CD14-positive monocyte (primary cell): Measurements from ENCODE around the gene CAPN13. TPM values are rescaled to one million over a fixed set of nuclear protein-coding genes. Genes with fewer than 3 reads are reported as not detected.

Source experiments
- DNase-seq, 3 donors: peaks; one replicate each; pipeline ENCODE4 v3.0.0-alpha.2; 2011 to 2022
- H2AFZ ChIP-seq: 2 replicates; pipeline ENCODE4 v1.6.0; 2012; ENCODE audit warnings: mild to moderate bottlenecking, low read depth, low read length, inconsistent platforms; ENCODE audit not compliant: insufficient read depth, poor library complexity, severe bottlenecking
- H3K27ac ChIP-seq, 2 donors: 1 replicate in 1 of 2; 2 replicates in 1 of 2; pipeline ENCODE4 v1.5.1; 2012 to 2013; ENCODE audit warnings: low read length in 2 of 2, control low read depth in 1 of 2, inconsistent platforms in 1 of 2, low read depth in 1 of 2, mild to moderate bottlenecking in 1 of 2
- H3K27me3 ChIP-seq, 2 donors: one replicate each; pipeline versions ENCODE4 v1.6.0 to v1.6.1; 2011 to 2013; ENCODE audit warnings: low read length in 2 of 2; ENCODE audit not compliant: control insufficient read depth in 2 of 2, insufficient read depth in 2 of 2
- H3K36me3 ChIP-seq, 2 donors: replicated peaks in 1 of 2; 1 replicate in 1 of 2; 2 replicates in 1 of 2; pipeline versions ENCODE4 v1.5.1 to v1.6.1; 2012 to 2013; ENCODE audit warnings: low read length in 2 of 2, control low read depth in 1 of 2, inconsistent platforms in 1 of 2, mild to moderate bottlenecking in 1 of 2; ENCODE audit not compliant: insufficient read depth in 2 of 2, control insufficient read depth in 1 of 2
- H3K4me1 ChIP-seq, 2 donors: 1 replicate in 1 of 2; 2 replicates in 1 of 2; pipeline versions ENCODE4 v1.5.1 to v1.6.1; 2012 to 2013; ENCODE audit warnings: low read length in 2 of 2, control low read depth in 1 of 2, inconsistent platforms in 1 of 2, mild to moderate bottlenecking in 1 of 2, moderate library complexity in 1 of 2; ENCODE audit not compliant: insufficient read depth in 2 of 2, control insufficient read depth in 1 of 2
- H3K4me2 ChIP-seq: replicated peaks from 2 replicates; pipeline ENCODE3; 2012; ENCODE audit warnings: low read length, moderate library complexity, mild to moderate bottlenecking; ENCODE audit not compliant: poor library complexity, severe bottlenecking; ENCODE audit errors: extremely low read depth
- H3K4me3 ChIP-seq, 3 experiments: fragments of 200-600 bp in 1 of 3; sonication (generic) in 1 of 3; replicated peaks in 1 of 3; 1 replicate in 2 of 3; 2 replicates in 1 of 3; pipeline ENCODE4 v1.5.1; 2011 to 2013; ENCODE audit warnings: low read length in 3 of 3, mild to moderate bottlenecking in 3 of 3, control low read depth in 2 of 3, low read depth in 2 of 3, inconsistent platforms in 1 of 3, moderate library complexity in 1 of 3
- H3K79me2 ChIP-seq: 2 replicates; pipeline ENCODE4 v1.6.0; 2012; ENCODE audit warnings: mild to moderate bottlenecking, control low read depth, inconsistent platforms, low read length, moderate library complexity; ENCODE audit not compliant: insufficient read depth
- H3K9ac ChIP-seq: 2 replicates; pipeline ENCODE4 v1.6.0; 2017; ENCODE audit warnings: low read length, mild to moderate bottlenecking; ENCODE audit not compliant: insufficient read depth, poor library complexity, severe bottlenecking
- H3K9me3 ChIP-seq, 2 donors: replicated peaks in 1 of 2; 1 replicate in 1 of 2; 2 replicates in 1 of 2; pipeline versions ENCODE4 v1.5.1 to v1.6.1; 2012 to 2013; ENCODE audit warnings: low read length in 2 of 2, control low read depth in 1 of 2; ENCODE audit not compliant: control insufficient read depth in 1 of 2, insufficient read depth in 1 of 2
- H4K20me1 ChIP-seq: 2 replicates; pipeline ENCODE4 v1.6.0; 2012; ENCODE audit warnings: mild to moderate bottlenecking, low read length, control low read depth, moderate library complexity; ENCODE audit not compliant: insufficient read depth
- H3K27ac Mint-ChIP-seq, 7 donors: one replicate each; pipeline ENCODE4 v1.8.0; 2020; ENCODE audit warnings: mild to moderate bottlenecking in 7 of 7, mixed read lengths in 7 of 7, moderate library complexity in 6 of 7, inconsistent platforms in 2 of 7
- H3K27me3 Mint-ChIP-seq, 3 donors: one replicate each; pipeline ENCODE4 v1.8.0; 2021 to 2022; ENCODE audit warnings: low read depth in 3 of 3, mild to moderate bottlenecking in 3 of 3, mixed read lengths in 3 of 3, moderate library complexity in 3 of 3, inconsistent platforms in 1 of 3
- H3K36me3 Mint-ChIP-seq, 2 donors: one replicate each; pipeline ENCODE4 v1.8.0; 2020; ENCODE audit warnings: mixed read lengths in 2 of 2, inconsistent platforms in 1 of 2, mild to moderate bottlenecking in 1 of 2
- H3K4me1 Mint-ChIP-seq: one replicate; pipeline ENCODE4 v1.8.0; 2020; ENCODE audit warnings: mild to moderate bottlenecking, mixed read lengths
- H3K4me3 Mint-ChIP-seq, 2 donors: one replicate each; pipeline ENCODE4 v1.8.0; 2020; ENCODE audit warnings: mild to moderate bottlenecking in 2 of 2, mixed read lengths in 2 of 2, moderate library complexity in 1 of 2
- H3K9me3 Mint-ChIP-seq, 7 donors: one replicate each; pipeline ENCODE4 v1.8.0; 2020 to 2022; ENCODE audit warnings: mixed read lengths in 7 of 7, mild to moderate bottlenecking in 6 of 7, moderate library complexity in 6 of 7, inconsistent platforms in 2 of 7
- CTCF ChIP-seq: fragments of 200-600 bp; IDR thresholded peaks from one replicate; pipeline ENCODE4 v1.8.0; 2022; ENCODE audit warnings: antibody characterized with exemption, mild to moderate bottlenecking
- WGBS: methylation state at CpG from one replicate; pipeline ENCODE4 v1.1.5; 2013; ENCODE audit warnings: missing lambda C conversion rate; ENCODE audit not compliant: insufficient coverage; 5-methylcytosine and 5-hydroxymethylcytosine counted together
- intact Hi-C, 2 donors: fragments of 100-400 bp; cut with micrococcal nuclease; formaldehyde crosslinking; loops; one replicate each; pipeline versions ENCODE4 v1.15.0 to v1.15.1; 2023
- polyA plus RNA-seq, 3 donors: library from polyadenylated mRNA; depleted of rRNA in 1 of 3; unstranded in 2 of 3; stranded (reverse) in 1 of 3; fragments of 300-500 nt in 2 of 3; fragments of >200 nt in 1 of 3; fragmentation: Illumina TruSeq in 2 of 3; gene quantifications; 1 replicate in 2 of 3; 2 replicates in 1 of 3; pipeline ENCODE4 v1.2.3, GENCODE V29; 2012 to 2021

Gene CAPN13
- polyA plus RNA-seq, 3 donors = not detected

- peaks cover 5 to 8% of the 10 kb centered on the region in 2 donors for H3K4me1 ChIP-seq
- H4K20me1 ChIP-seq = no peaks in the 10 kb centered on the region
- Mint-ChIP-seq H3K4me3 (no peak overlapping the region), H3K9me3 (peaks cover 0 to 3% (median 0%) of the 10 kb centered on the region in 7 donors), H3K4me1 (peaks cover 14% of the 10 kb centered on the region), H3K27ac (peak overlapping the region in 1 of 7 donors; percentile 28), H3K27me3 (peaks cover 0 to 7% (median 2%) of the 10 kb centered on the region in 3 donors), H3K36me3 (no peaks in the 10 kb centered on the region)
- no peak overlapping the region for H3K9ac ChIP-seq
- no peak for DNase-seq
- H3K4me3 ChIP-seq = no peak overlapping the region
- H3K79me2 ChIP-seq = no peaks in the 10 kb centered on the region
- no peak overlapping the region for H3K27ac ChIP-seq
- no peaks in the 10 kb centered on the region for H3K27me3 ChIP-seq
- no peaks in the 10 kb centered on the region for H3K9me3 ChIP-seq
- H3K4me2 ChIP-seq = no peak overlapping the region
- intact Hi-C loops = no loop called here
- 95% methylated on average over 3 of the region's 4 CpGs for WGBS
- no peaks in the 10 kb centered on the region for H3K36me3 ChIP-seq
- TF ChIP-seq CTCF = no peak
- no peak overlapping the region for H2AFZ ChIP-seq
These were observed 118.3 kb downstream of the CAPN13 start for GRCh38 chr2:30688956-30689401.

- no peak overlapping the region for H3K9ac ChIP-seq
These were observed 120.6 kb downstream of the CAPN13 start for GRCh38 chr2:30686669-30687068.

More at GRCh38 chr2:30686669-30687068, 120.6 kb downstream of the CAPN13 start:
- no peak for DNase-seq
- no peaks in the 10 kb centered on the region for H3K36me3 ChIP-seq
- no peaks in the 10 kb centered on the region for H3K79me2 ChIP-seq
- H3K27me3 ChIP-seq = no peaks in the 10 kb centered on the region
- peak overlapping the region in 1 of 7 donors; percentile 63 for H3K27ac Mint-ChIP-seq
- peaks cover 0 to 8% (median 2%) of the 10 kb centered on the region in 3 donors for H3K27me3 Mint-ChIP-seq
- H3K4me1 ChIP-seq = no peaks in the 10 kb centered on the region
- no peak overlapping the region for H3K4me3 Mint-ChIP-seq
- intact Hi-C loops = no loop called here
- TF ChIP-seq CTCF = no peak
- no peaks in the 10 kb centered on the region for H3K9me3 Mint-ChIP-seq
- H2AFZ ChIP-seq = no peak overlapping the region
- H3K4me3 ChIP-seq = no peak overlapping the region
- no peak overlapping the region for H3K27ac ChIP-seq
- H4K20me1 ChIP-seq = no peaks in the 10 kb centered on the region
- no peak overlapping the region for H3K4me2 ChIP-seq
- peaks cover 2% of the 10 kb centered on the region for H3K4me1 Mint-ChIP-seq
- 100% methylated on average over 1 of the region's 4 CpGs for WGBS
- H3K36me3 Mint-ChIP-seq = no peaks in the 10 kb centered on the region
- H3K9me3 ChIP-seq = no peaks in the 10 kb centered on the region
